ENCODE data around the gene GOLGA6L10.
"Not testable (repeated sequence)": the region's sequence is repeated elsewhere in the genome, so short reads cannot be mapped to it uniquely, and the experiment has no call there.

GOLGA6L10 gene

DNA sequence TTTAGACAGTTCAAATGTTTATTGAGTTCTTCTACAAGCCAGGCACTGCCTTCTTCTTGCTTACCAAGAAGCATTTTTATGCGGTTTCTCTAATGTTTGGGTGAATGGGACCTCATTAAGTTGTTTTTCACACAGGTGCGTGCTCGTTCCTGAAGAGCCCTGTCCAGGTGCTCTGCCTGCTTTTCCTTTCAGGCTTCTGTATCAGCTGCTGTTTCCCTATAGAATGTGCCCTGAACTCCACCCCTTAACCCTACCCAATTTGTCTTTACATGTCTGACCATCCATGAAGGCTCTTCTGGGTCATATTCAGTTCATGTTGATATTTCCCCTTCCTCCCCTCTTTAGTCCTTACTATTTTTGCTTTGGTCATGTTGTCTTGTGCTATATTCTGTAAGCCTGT is 22.4 kb upstream of the GOLGA6L10 start:
- no peak overlapping the region for H3K4me3 ChIP-seq (ENCODE audit: low read length)
- TF ChIP-seq, protein P1, sequence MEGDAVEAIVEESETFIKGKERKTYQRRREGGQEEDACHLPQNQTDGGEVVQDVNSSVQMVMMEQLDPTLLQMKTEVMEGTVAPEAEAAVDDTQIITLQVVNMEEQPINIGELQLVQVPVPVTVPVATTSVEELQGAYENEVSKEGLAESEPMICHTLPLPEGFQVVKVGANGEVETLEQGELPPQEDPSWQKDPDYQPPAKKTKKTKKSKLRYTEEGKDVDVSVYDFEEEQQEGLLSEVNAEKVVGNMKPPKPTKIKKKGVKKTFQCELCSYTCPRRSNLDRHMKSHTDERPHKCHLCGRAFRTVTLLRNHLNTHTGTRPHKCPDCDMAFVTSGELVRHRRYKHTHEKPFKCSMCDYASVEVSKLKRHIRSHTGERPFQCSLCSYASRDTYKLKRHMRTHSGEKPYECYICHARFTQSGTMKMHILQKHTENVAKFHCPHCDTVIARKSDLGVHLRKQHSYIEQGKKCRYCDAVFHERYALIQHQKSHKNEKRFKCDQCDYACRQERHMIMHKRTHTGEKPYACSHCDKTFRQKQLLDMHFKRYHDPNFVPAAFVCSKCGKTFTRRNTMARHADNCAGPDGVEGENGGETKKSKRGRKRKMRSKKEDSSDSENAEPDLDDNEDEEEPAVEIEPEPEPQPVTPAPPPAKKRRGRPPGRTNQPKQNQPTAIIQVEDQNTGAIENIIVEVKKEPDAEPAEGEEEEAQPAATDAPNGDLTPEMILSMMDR (conservative IDR thresholded peaks at IDR 0.05; ENCODE audit: low read depth, low read length): no peak
- no peak for DNase-seq (ENCODE audit: low read depth)

DNA sequence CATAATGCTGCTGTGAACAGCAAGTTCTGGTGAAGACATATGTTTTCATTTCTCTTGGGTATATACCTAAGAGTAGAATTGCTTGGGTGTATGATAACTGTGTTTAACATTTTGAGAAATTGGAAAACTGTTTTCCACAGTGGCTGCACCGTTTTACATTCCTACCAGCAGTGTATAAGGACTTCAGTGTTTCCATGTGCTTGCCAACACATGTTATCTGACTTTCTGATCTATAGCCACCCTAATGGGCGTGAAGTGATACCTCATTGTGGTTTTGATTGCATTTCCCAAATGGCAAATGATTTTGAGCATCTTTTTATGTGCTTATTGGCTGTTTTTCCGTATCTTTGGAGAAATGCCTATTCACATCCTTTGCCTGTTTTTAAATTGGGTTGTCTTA is 18.5 kb upstream of the GOLGA6L10 start:
- DNase-seq (ENCODE audit: low read depth); H3K4me3 ChIP-seq (ENCODE audit: low read length): not testable (repeated sequence)

DNA sequence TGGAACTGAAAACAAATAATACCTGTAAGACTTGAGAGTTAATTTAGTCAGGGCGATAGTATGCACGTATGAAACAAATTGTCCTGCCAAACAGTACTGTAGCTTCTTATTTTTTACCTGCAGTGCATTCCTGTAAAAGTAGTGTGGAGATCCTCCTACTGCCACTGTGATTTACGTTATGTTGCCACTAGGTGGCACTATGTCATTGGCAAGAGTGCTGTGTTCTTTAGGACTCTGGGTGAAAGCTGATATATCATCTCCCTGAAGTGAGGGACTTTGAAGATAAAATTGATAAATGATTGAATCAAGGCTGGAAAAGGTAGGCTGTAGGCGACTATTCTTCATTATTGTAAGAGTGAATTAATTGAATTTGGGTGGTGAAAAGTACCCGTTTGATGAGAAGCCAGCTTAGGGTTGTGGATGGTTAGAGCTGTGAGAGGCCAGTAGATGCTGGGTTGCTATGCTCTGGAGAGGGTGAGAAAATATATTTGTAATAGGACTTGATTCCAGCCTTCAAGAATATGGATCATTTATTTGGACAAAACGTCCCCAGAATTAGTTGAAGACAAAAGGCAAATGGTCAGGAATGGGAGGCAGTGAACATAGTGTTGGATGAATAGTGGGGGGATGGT is 16.5 kb upstream of the GOLGA6L10 start:
- H3K4me3 ChIP-seq (ENCODE audit: low read length); DNase-seq (ENCODE audit: low read depth): not testable (repeated sequence)
- TF ChIP-seq, protein P1 (conservative IDR thresholded peaks at IDR 0.05; ENCODE audit: low read depth, low read length): peak; percentile 25

DNA sequence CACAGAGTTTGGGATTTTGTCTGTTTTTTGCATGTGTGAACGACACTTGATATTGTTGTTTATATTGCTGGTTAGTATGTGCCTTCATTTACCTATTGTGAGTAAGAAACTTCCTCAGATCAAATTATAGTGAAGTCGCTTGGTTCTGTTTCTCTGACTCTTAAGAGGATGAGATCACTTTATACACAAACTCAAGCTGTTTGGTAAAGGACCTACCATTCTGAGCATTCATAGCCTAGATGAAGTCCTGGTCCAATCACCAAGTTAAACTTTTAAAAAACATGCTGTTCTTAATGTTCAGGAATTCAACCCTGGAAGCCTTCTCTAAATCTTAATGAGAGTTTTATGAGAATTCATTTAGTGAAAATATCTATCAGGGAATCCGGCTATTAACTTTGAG is 15.3 kb upstream of the GOLGA6L10 start:
- DNase-seq (ENCODE audit: low read depth); H3K4me3 ChIP-seq (ENCODE audit: low read length): not testable (repeated sequence)

DNA sequence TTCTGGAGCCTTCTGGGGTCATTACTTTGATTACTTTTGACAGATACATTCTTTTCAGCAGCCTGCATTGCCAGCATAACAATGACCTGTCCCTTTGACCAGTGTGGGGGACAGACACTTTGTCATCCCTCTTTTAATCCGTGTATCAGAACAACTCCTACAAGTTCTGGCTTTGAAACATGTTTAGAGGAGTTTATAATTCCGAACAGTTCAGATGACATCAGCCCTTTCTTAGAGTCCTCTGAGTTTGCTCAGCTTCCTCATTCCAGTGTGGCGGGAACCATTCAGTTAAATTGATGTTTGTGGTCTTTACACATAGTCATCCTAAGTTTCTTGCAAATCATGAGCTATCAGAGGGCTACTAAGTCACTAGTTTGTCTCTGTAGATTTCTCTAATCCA is 13.5 kb upstream of the GOLGA6L10 start:
- H3K4me3 ChIP-seq (ENCODE audit: low read length); DNase-seq (ENCODE audit: low read depth): not testable (repeated sequence)

DNA sequence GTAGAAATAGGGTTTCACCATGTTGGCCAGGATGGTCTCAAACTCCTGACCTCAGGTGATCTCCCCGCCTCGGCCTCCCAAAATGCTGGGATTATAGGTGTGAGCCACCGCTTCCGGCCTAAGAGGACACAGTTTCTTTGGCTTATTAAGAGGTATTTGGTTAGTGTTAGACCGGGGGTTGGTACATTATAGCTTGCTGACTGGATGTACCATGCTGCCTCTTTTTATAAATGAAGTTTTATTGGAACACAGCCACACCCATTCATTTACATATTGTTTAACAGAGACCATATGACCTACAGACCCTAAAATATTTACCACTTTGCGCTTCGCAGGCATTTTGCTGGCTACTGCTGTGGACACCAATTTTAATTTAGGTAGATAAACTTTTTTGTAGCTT is 11.3 kb upstream of the GOLGA6L10 start:
- DNase-seq (ENCODE audit: low read depth); H3K4me3 ChIP-seq (ENCODE audit: low read length): not testable (repeated sequence)

DNA sequence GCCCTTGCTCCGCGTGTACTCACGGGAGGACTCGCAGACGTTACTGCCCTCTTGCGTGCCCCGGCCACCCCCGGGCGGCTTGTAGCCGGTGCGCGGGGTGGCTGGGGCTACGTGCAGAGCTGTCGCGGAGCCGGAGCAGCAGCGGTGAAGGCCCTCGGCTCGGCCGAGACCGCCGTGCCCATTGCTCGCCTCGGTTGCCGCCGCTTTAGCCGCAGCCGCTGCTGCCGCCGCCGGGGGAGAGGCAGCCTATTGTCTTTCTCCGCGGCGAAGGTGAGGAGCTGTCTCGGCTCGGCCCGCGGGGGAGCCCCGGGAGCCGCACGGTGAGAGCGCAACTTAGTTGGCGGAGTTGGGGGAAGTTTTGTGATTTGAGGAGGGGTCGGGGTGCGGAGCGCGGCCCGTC is 5.8 kb upstream of the GOLGA6L10 start:
- DNase-seq (ENCODE audit: low read depth); H3K4me3 ChIP-seq (ENCODE audit: low read length): not testable (repeated sequence)

DNA sequence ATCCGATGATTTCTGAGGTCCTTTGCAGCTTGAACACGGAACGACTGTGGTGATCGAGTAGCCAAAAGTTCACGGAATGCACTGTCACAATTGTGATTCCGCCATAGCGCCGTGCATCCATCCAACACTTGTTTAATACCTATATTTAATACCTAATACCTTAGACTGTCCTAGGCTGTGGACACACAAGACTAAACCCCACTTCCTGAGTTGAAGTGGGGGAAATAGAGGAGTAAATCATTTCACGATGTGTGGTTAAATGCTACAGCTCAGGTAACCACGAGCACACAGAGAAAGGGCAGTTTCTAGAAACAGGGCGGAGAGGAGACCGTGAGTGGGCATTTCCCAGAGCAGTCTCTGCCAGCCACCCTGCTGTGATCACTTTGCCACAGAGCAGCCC is 5.3 kb upstream of the GOLGA6L10 start:
- peak overlapping the region; percentile 50 for H3K4me3 ChIP-seq (ENCODE audit: low read length)
- not testable (repeated sequence) for DNase-seq (ENCODE audit: low read depth)

DNA sequence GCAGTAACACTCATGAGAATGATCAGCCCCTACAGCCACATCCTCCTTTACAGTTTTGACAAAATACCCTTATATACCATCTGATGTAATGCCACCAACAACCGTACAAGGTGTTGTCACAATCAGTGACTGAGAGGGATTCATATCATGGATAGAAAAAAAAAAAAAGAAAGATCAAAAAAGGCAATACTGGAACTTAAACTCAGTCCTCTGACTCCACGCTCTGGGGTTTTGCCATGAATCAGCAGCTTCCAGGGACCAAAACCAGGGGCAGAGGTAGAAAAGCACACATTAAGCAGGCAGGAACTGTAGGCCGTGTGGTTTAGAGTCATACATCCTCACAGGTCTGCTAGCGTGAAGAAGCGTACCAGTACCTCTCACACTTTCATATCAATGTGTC is 1.6 kb downstream of the GOLGA6L10 start:
- DNase-seq (ENCODE audit: low read depth); H3K4me3 ChIP-seq (ENCODE audit: low read length): not testable (repeated sequence)

DNA sequence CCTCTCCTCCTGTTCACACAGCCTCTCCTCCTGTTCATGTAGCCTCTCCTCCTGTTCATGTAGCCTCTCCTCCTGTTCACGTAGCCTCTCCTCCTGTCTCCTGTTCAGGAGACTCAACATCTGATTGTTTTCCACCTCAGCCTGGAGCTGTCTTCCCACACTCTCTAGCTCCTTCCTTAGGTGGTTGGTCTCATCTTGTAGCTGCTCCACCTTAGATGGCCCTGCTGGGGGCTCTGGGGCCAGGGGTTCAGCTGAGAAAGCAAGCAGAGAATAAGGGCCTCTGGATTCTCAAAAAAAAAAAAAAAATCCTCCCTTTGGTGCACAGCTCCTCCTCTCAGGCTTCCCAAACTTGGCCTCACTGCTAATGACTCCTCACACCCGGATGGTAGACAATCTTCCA is 4.1 kb downstream of the GOLGA6L10 start:
- not testable (repeated sequence) for DNase-seq (ENCODE audit: low read depth); H3K4me3 ChIP-seq (ENCODE audit: low read length)

DNA sequence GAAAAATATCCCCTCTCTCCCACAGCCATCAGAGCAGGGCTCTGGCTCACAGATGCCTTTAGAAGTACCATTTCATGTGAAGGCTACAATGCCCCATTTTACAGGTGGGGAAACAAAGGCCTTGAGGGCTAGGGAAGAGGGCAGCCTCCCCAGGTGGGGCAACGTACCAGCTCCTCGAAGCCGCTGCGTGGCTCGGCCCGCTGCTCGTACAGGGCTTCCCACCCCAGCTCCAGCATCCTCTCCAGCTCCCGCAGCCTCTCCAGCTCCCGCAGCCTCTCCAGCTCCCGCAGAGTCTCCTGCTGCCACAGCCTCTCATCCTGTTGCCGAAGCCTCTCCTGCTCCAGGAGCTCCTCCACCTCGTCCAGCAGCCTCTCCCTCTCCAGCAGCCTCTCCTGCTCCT is 4.9 kb downstream of the GOLGA6L10 start:
- not testable (repeated sequence) for DNase-seq (ENCODE audit: low read depth); H3K4me3 ChIP-seq (ENCODE audit: low read length)

DNA sequence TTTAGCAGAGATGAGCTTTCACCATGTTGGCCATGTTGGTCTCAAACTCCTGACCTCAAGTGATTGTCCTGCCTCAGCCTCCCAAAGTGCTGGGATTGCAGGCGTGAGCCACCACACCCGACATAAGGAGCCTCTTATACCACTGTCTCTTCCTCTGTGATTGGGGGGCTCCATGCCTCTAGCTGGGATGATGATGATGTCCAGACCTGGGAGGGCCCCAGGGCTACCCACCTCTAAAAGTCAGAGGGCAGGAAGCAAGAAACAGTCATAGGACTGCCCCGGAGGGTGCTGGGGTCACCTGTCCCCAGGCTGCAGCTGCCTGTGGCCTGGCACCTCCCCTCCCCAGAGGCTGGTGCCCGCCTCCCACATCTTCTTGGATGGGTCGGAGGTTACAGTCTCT is 5.4 kb downstream of the GOLGA6L10 start:
- H3K4me3 ChIP-seq (ENCODE audit: low read length); DNase-seq (ENCODE audit: low read depth): not testable (repeated sequence)

DNA sequence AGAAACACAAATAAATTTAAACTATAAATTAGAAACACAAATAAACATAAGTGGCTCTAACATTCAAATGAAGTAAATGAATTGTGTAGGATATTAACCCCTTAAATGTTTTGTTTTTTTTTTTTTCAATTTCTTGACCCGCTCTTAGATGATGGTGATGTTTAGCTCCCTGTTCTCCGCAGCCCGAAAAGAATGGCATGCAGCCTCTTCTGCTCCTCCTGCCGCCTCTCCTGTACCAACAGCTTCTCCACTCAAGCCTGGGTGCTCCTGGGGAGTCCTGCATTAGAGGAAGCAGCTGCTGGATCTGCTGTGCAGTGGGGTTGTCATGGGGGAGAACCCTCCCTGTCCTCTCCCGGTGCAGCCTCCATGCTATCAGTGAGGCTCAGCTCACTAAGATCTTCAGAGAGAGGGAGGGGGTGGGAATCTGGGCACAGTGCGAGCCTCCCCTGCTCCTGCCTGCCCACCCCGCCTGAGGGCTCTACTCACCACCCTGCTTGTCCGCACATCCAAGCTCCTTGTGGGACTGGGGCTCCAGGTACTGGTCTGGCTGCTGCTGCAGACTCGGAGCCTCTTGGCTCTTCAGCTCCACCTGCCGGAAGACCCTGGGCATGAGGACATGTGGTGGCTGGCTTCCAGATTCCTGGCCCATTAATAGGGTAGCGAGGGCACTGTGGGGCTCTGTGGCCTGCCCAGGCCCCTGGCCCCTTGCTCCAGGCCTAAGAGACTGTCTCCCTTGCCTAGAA is 6.5 kb downstream of the GOLGA6L10 start:
- not testable (repeated sequence) for DNase-seq (ENCODE audit: low read depth); H3K4me3 ChIP-seq (ENCODE audit: low read length)
- TF ChIP-seq, protein P1 (conservative IDR thresholded peaks at IDR 0.05; ENCODE audit: low read depth, low read length): peak; percentile 29

DNA sequence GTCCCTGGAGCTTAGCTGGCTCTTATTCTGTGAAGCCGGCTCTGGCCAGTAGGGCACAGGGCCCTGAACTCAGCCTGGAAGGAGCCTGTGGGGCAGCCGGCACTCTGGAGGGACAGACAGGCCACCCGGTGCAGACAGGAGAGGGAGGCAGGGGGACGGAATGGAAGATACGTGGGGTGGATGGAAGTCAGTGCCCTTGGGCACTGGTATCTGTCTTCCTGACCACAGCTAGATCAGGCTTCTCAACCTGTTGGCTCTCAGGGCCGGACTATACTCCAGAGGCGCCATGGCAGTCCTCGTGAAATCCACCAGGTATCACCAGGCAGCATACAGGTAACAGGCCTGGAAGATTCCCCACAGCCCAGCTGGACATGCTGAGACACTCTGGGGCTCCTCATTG is 10.7 kb downstream of the GOLGA6L10 start:
- not testable (repeated sequence) for DNase-seq (ENCODE audit: low read depth); H3K4me3 ChIP-seq (ENCODE audit: low read length)

DNA sequence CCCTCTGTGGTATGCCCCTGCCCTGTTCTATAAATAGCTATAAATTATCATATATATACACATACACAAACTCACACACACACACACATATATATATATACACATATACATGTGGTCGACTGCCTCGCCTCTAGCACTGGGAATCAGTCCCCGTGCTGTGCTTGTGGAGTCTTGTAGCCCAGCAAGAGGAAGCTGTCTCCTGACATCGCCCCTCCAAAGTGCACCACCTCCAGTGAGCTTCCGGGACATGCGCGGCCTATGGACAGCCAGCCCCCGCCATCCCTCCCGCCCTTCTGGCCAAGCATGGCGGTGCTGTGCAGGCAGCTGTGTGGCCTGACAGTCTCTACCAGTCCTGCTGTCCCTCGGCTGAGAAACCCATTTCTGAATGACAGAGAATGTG is 11.2 kb downstream of the GOLGA6L10 start:
- not testable (repeated sequence) for H3K4me3 ChIP-seq (ENCODE audit: low read length); DNase-seq (ENCODE audit: low read depth)

DNA sequence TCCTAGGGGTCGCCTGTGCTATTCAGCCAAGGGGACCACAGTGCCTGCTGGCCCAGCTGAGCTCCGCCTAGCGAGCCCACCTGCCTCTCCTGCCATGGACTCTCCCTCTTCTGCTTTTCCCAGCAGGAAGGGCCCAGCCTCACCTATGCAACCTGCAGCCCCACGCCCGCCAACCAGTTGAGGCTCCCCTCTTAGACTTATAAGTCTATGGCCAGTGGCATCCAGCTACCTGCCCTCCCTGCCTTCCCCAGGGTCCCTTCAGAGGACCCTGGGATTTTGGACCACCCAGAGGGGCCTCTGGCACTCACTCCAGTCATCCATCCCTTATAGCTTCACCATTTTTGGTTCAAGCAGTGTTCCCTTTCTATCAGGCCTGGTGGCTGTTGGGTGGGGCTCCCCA is 12.2 kb downstream of the GOLGA6L10 start:
- H3K4me3 ChIP-seq (ENCODE audit: low read length); DNase-seq (ENCODE audit: low read depth): not testable (repeated sequence)
